ENCODE data around the gene ADRM1.

DNA sequence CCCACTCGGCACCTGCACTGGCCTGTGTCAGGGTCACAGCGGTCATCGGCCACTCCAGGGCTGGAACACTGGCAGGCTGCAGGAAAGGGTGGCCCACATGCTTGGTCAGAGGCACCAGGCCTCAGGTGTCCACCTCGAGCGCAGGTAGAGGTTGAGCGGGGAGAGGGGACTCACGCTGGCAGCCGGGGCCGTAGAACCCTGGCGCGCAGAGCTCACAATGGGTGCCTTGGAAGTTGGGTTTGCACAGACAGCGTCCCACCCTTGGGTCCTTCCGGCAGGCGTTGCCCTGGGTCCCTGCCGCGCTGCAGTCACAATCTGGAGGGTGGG lies 35.5 kb downstream of the ADRM1 start:
- TF ChIP-seq EZH2 (IDR thresholded peaks at IDR 0.05; ENCODE audit: low read depth): no peak
- TF ChIP-seq, protein P1, sequence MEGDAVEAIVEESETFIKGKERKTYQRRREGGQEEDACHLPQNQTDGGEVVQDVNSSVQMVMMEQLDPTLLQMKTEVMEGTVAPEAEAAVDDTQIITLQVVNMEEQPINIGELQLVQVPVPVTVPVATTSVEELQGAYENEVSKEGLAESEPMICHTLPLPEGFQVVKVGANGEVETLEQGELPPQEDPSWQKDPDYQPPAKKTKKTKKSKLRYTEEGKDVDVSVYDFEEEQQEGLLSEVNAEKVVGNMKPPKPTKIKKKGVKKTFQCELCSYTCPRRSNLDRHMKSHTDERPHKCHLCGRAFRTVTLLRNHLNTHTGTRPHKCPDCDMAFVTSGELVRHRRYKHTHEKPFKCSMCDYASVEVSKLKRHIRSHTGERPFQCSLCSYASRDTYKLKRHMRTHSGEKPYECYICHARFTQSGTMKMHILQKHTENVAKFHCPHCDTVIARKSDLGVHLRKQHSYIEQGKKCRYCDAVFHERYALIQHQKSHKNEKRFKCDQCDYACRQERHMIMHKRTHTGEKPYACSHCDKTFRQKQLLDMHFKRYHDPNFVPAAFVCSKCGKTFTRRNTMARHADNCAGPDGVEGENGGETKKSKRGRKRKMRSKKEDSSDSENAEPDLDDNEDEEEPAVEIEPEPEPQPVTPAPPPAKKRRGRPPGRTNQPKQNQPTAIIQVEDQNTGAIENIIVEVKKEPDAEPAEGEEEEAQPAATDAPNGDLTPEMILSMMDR (conservative IDR thresholded peaks at IDR 0.05): no peak

Measured in PC-9 (cell line).